Activated CD4-positive, alpha-beta T cell treated with anti-CD3 and anti-CD28 coated beads for 36 hours (primary cell): ENCODE results near the gene TSC2. TPM values are rescaled to one million over a fixed set of nuclear protein-coding genes. Genes with fewer than 3 reads are reported as not detected.

ENCODE experiments used
- ATAC-seq: fragments of 200-7000 bp; cut with Tn5 transposase; one replicate; pipeline ENCODE4 v1.10.0; 2021; ENCODE audit warnings: mild to moderate bottlenecking, moderate library complexity
- CTCF ChIA-PET: fragments of 350-600 bp; sonication (Branson Sonifier 250); formaldehyde crosslinking; loops from one replicate; lab custom pipeline; 2021; ENCODE audit warnings: antibody characterized with exemption; lab: Charles Lee
- POLR2A ChIA-PET: fragments of 350-600 bp; sonication (Branson Sonifier 250); formaldehyde crosslinking; loops from one replicate; lab custom pipeline; 2021; ENCODE audit warnings: antibody characterized with exemption, inconsistent platforms; lab: Charles Lee
- DNase-seq: peaks from one replicate; pipeline ENCODE4 v3.0.0-alpha.2; 2020
- H3K27ac Mint-ChIP-seq: one replicate; pipeline ENCODE4 v1.8.0; 2021; ENCODE audit warnings: mixed read lengths
- H3K27me3 Mint-ChIP-seq: one replicate; pipeline ENCODE4 v1.8.0; 2021; ENCODE audit warnings: mixed read lengths
- H3K36me3 Mint-ChIP-seq: one replicate; pipeline ENCODE4 v1.8.0; 2021; ENCODE audit warnings: low read depth, mixed read lengths
- H3K4me1 Mint-ChIP-seq: one replicate; pipeline ENCODE4 v1.8.0; 2021; ENCODE audit warnings: mixed read lengths
- H3K4me3 Mint-ChIP-seq: one replicate; pipeline ENCODE4 v1.8.0; 2021; ENCODE audit warnings: mild to moderate bottlenecking, moderate library complexity, mixed read lengths
- H3K9me3 Mint-ChIP-seq: one replicate; pipeline ENCODE4 v1.8.0; 2021; ENCODE audit warnings: low read depth, mixed read lengths
- intact Hi-C, 2 experiments: fragments of 100-400 bp; cut with DNase I in 1 of 2; cut with micrococcal nuclease in 1 of 2; formaldehyde crosslinking; loops; one replicate each; pipeline versions ENCODE4 v1.14.2 to v1.15.1; 2022 to 2024; cut with DNase I, micrococcal nuclease
- total RNA-seq, 2 experiments: library from RNA; stranded (reverse); gene quantifications; one replicate each; pipeline ENCODE4 v1.2.3, GENCODE V29; 2021

The TSC2 gene
- total RNA-seq, 2 experiments from 2014 or later, result 49.6 to 72.9 TPM

GRCh38 chr16:2023092-2024031, 24.4 kb upstream of the TSC2 start:
- Mint-ChIP-seq H3K27me3 (peaks cover 27% of the 10 kb centered on the region), H3K36me3 (no peaks in the 10 kb centered on the region), H3K4me3 (peak overlapping the region; percentile 46), H3K27ac (no peak overlapping the region), H3K4me1 (peaks cover 15% of the 10 kb centered on the region), H3K9me3 (no peaks in the 10 kb centered on the region)
- peak; percentile 97 for DNase-seq
- POLR2A ChIA-PET, result interaction anchor here (1.1 to 1.6 kb wide), 2 partner anchors 132 kb away, joined by 4 to 5 read pairs; partner anchors contain the start of gene TRAF7
- CTCF ChIA-PET, result interaction anchor here (0.6 to 3.4 kb wide), 11 partner anchors 9 to 132 kb away, joined by 3 to 42 read pairs (median 4); partner anchors contain the start of genes HS3ST6, NTHL1, PKD1 and TRAF7
- intact Hi-C loops, result loop anchor here (1.0 to 10.0 kb wide), 14 partner anchors 13 to 478 kb away; partner anchors contain the start of genes CCNF (in 1 of the 2), ECI1 (in 1 of the 2), NTHL1 (in 1 of the 2) and RNPS1 (in 1 of the 2)
- ATAC-seq, result peak; percentile 86

- no peak for DNase-seq
- H3K4me3 Mint-ChIP-seq, result no peak overlapping the region
- ATAC-seq, result no peak
- no peaks in the 10 kb centered on the region for H3K9me3 Mint-ChIP-seq
- peaks cover 15% of the 10 kb centered on the region for H3K4me1 Mint-ChIP-seq
- ChIA-PET POLR2A (interaction anchor here (1.1 kb wide), 1 partner anchor 131 kb away, joined by 4 read pairs; the partner anchor contains the start of gene TRAF7), CTCF (interaction anchor here (1.2 to 1.5 kb wide), 2 partner anchors 9 to 112 kb away, joined by 4 read pairs; partner anchors contain the start of gene PKD1)
- H3K27me3 Mint-ChIP-seq, result peaks cover 23% of the 10 kb centered on the region
- intact Hi-C loops, result loop anchor here (5.0 to 10.0 kb wide), 2 partner anchors 38 to 461 kb away; no protein-coding TSS in a partner anchor
- peak overlapping the region; percentile 60 for H3K27ac Mint-ChIP-seq
- no peaks in the 10 kb centered on the region for H3K36me3 Mint-ChIP-seq
These were observed 23.8 kb upstream of the TSC2 start for GRCh38 chr16:2024032-2024420.

DNA sequence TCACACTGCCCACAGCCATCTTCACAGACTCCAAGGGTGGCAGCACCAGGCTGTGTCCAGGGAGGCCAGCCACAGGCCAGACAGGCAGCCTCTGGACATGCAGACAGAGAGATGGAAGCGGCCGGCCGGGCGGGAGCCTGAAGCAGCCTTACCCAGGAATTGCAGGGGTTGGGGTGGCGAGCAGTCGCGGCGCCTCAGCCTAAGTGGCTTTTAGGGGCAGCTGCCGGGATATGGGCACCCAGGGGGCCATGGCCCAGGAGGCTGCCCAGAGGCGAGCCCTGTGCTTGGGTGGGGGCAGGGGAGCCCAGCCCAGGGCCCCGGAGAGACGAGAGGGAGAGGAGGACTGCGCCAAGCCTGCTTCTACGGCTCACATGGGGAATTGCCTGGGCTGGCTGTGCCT, 22.5 kb upstream of the TSC2 start:
- Mint-ChIP-seq H3K9me3 (no peaks in the 10 kb centered on the region), H3K4me1 (peaks cover 15% of the 10 kb centered on the region), H3K36me3 (no peaks in the 10 kb centered on the region), H3K4me3 (no peak overlapping the region), H3K27ac (no peak overlapping the region), H3K27me3 (peaks cover 19% of the 10 kb centered on the region)
- ATAC-seq, result no peak
- intact Hi-C loops, result loop anchor here in 1 of 2 experiments (10.0 kb wide), 1 partner anchor 460 kb away; no protein-coding TSS in a partner anchor
- DNase-seq, result no peak
- ChIA-PET CTCF (interaction anchor here (1.4 kb wide), 1 partner anchor 115 kb away, joined by 4 read pairs; no protein-coding TSS in a partner anchor), POLR2A (interaction anchor here (0.6 kb wide), 1 partner anchor 127 kb away, joined by 4 read pairs; no protein-coding TSS in a partner anchor)

GRCh38 chr16:2025878-2026460, 21.8 kb upstream of the TSC2 start:
- peak overlapping the region; percentile 29 for H3K4me3 Mint-ChIP-seq
- no peaks in the 10 kb centered on the region for H3K9me3 Mint-ChIP-seq
- no peak for DNase-seq
- H3K4me1 Mint-ChIP-seq, result peaks cover 10% of the 10 kb centered on the region
- no peak for ATAC-seq
- intact Hi-C loops, result loop anchor here in 1 of 2 experiments (10.0 kb wide), 1 partner anchor 459 kb away; no protein-coding TSS in a partner anchor
- ChIA-PET POLR2A (no interaction called here), CTCF (no interaction called here)
- H3K36me3 Mint-ChIP-seq, result no peaks in the 10 kb centered on the region
- no peak overlapping the region for H3K27ac Mint-ChIP-seq
- peaks cover 17% of the 10 kb centered on the region for H3K27me3 Mint-ChIP-seq

- ATAC-seq (peak; percentile 2), DNase-seq (peak; percentile 38)
- Mint-ChIP-seq H3K27ac (no peak within 1 kb of the TSS), H3K4me3 (peak within 1 kb of the TSS; percentile 49), H3K27me3 (peaks cover 15% of the 10 kb centered on the region), H3K9me3 (no peaks in the 10 kb centered on the region), H3K4me1 (peaks cover 10% of the 10 kb centered on the region), H3K36me3 (no peaks in the 10 kb centered on the region)
- CTCF ChIA-PET, result no interaction called here
- intact Hi-C loops, result loop anchor here in 1 of 2 experiments (10.0 kb wide), 1 partner anchor 458 kb away; no protein-coding TSS in a partner anchor
- POLR2A ChIA-PET, result interaction anchor here (0.6 kb wide), 1 partner anchor 20 kb away, joined by 3 read pairs; no protein-coding TSS in a partner anchor
These were observed 21.2 kb upstream of the TSC2 start, which contains the start of gene NHERF2 for GRCh38 chr16:2026461-2027023. Gene NHERF2 (plus strand): TSS chr16:2026902. CDS start chr16:2027006, 104 bp downstream.

DNA sequence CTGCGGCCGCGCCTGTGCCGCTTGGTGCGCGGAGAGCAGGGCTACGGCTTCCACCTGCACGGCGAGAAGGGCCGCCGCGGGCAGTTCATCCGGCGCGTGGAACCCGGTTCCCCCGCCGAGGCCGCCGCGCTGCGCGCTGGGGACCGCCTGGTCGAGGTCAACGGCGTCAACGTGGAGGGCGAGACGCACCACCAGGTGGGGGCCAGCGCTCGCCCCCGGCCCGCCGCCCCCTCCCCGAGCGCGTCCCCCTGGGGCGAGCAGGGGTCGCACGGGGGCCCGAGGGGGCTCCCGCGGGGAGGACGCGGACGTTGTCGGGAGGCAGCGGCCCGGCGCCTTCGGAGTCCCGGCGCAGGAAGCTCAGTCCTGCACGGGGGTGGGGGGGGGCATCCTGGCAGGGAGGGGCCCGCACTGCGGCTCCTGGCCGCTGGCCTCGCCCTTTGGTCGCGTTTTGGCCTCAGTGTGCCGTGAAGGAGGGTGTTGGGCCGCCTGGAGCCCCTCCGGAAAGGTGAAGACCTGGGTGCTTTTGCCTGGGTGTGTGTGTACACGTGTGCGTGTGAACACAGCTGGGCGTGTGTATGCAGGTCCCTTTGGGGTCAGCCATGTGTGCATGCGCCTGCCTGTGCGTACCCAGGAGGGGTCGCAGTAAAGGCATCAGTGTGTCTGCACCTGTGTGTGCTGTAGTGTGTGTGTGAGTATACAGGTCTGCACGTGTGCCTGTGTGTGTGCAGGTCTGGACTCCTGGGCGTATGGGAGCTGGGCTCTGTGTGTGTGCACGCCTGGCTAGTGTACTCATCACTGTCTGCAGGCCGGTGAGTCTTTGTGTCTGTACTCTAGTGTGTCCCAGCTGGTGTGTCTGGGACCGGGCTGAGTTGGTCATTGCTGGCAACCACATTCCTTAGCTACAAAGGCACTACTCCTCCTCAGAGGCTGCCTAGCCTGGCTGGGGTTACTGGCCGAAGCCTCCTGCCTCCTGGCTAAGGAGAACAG, 20.5 kb upstream of the TSC2 start:
- peaks cover 10% of the 10 kb centered on the region for H3K4me1 Mint-ChIP-seq
- peak; percentile 8 for ATAC-seq
- ChIA-PET CTCF (interaction anchor here (1.0 to 1.4 kb wide), 3 partner anchors 12 to 113 kb away, joined by 3 to 4 read pairs (median 3); partner anchors contain the start of genes NTHL1 and TSC2), POLR2A (interaction anchor here (0.6 kb wide), 1 partner anchor 19 kb away, joined by 3 read pairs; no protein-coding TSS in a partner anchor)
- no peaks in the 10 kb centered on the region for H3K36me3 Mint-ChIP-seq
- no peaks in the 10 kb centered on the region for H3K9me3 Mint-ChIP-seq
- H3K4me3 Mint-ChIP-seq, result peak overlapping the region; percentile 49
- DNase-seq, result peak; percentile 34
- intact Hi-C loops, result loop anchor here in 1 of 2 experiments (10.0 kb wide), 1 partner anchor 457 kb away; no protein-coding TSS in a partner anchor
- peaks cover 10% of the 10 kb centered on the region for H3K27me3 Mint-ChIP-seq
- H3K27ac Mint-ChIP-seq, result no peak overlapping the region

GRCh38 chr16:2028146-2028545, 19.6 kb upstream of the TSC2 start:
- DNase-seq (no peak), ATAC-seq (no peak)
- Mint-ChIP-seq H3K4me3 (no peak overlapping the region), H3K9me3 (no peaks in the 10 kb centered on the region), H3K36me3 (no peaks in the 10 kb centered on the region), H3K4me1 (peaks cover 4% of the 10 kb centered on the region), H3K27me3 (peaks cover 7% of the 10 kb centered on the region), H3K27ac (no peak overlapping the region)
- intact Hi-C loops, result loop anchor here in 1 of 2 experiments (10.0 kb wide), 1 partner anchor 457 kb away; no protein-coding TSS in a partner anchor
- POLR2A ChIA-PET, result no interaction called here
- CTCF ChIA-PET, result interaction anchor here (1.0 to 1.4 kb wide), 3 partner anchors 11 to 112 kb away, joined by 3 to 4 read pairs (median 3); partner anchors contain the start of genes NTHL1 and TSC2

DNA sequence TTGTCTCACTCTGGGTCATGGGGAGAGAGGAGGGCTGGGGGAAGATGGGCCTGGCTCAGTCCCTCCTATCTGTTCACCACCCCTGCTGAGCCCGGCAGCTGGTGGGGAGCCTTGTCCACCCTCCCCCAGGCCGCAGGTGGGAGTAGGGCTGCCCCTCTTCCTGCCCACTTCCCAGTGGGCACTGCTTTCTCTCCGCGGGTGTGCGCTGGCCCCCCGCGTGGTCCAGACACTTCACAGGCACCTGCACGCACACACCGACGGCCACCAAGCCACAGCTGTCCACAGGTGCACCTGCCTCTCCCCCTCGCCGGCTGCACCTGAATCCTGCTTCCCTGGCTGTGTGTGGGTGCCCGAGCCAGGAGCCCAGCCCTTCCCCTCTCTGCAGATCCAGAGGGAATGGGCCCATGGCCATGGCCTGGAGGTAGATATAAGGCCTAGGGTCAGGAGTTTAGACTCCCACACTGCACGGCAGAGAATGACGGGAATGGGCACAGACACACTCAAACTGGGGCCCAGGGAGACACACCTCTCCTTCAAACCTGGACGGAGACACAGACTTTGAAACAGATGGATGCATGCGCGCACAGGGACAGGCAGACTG, 19.1 kb upstream of the TSC2 start:
- H3K27me3 Mint-ChIP-seq, result peaks cover 7% of the 10 kb centered on the region
- DNase-seq (no peak), ATAC-seq (no peak)
- CTCF ChIA-PET, result interaction anchor here (1.4 kb wide), 2 partner anchors 11 to 112 kb away, joined by 3 to 4 read pairs; no protein-coding TSS in a partner anchor
- no peak overlapping the region for H3K4me3 Mint-ChIP-seq
- peaks cover 4% of the 10 kb centered on the region for H3K4me1 Mint-ChIP-seq
- no peaks in the 10 kb centered on the region for H3K9me3 Mint-ChIP-seq
- intact Hi-C loops, result loop anchor here in 1 of 2 experiments (10.0 kb wide), 1 partner anchor 456 kb away; no protein-coding TSS in a partner anchor
- H3K27ac Mint-ChIP-seq, result no peak overlapping the region
- POLR2A ChIA-PET, result no interaction called here
- H3K36me3 Mint-ChIP-seq, result no peaks in the 10 kb centered on the region

DNA sequence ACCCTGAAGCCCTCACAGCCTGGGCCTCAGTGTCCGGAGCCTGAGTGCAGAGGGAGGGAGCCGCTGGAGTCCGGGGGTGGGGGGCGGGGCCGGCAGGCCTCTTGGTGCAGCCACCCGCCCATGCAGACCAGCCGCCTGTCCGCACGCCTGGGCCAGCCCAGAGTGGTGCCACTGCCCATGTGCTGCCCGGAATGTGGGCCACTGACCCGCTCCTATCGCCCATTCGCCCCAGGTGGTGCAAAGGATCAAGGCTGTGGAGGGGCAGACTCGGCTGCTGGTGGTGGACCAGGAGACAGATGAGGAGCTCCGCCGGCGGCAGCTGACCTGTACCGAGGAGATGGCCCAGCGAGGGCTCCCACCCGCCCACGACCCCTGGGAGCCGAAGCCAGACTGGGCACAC, 18.4 kb upstream of the TSC2 start:
- H3K4me3 Mint-ChIP-seq, result no peak overlapping the region
- H3K36me3 Mint-ChIP-seq, result no peaks in the 10 kb centered on the region
- no peak overlapping the region for H3K27ac Mint-ChIP-seq
- ChIA-PET POLR2A (no interaction called here), CTCF (no interaction called here)
- H3K9me3 Mint-ChIP-seq, result no peaks in the 10 kb centered on the region
- H3K4me1 Mint-ChIP-seq, result peaks cover under 1% of the 10 kb centered on the region
- no peak for ATAC-seq
- DNase-seq, result no peak
- H3K27me3 Mint-ChIP-seq, result peaks cover 7% of the 10 kb centered on the region
- intact Hi-C loops, result loop anchor here in 1 of 2 experiments (10.0 kb wide), 1 partner anchor 455 kb away; no protein-coding TSS in a partner anchor
